ENCODE data around the gene ERLIN1.

GRCh38 chr10:100184426-100184825, 1.4 kb downstream of the ERLIN1 start:
- TF ChIP-seq CTCF (IDR thresholded peaks at IDR 0.05 in 4 of 5, conservative IDR thresholded peaks at IDR 0.05 in 1 of 5) (no peak), POLR2A (IDR thresholded peaks at IDR 0.05) (no peak)

Measured in gastrocnemius medialis (tissue), 4 donors.